Fibroblast of mammary gland (primary cell): ENCODE data around the gene FIBIN.
"Not testable (repeated sequence)": the region's sequence is repeated elsewhere in the genome, so short reads cannot be mapped to it uniquely, and the experiment has no call there.

Experiments used
- DNase-seq: peaks from one replicate; pipeline ENCODE4 v3.0.0-alpha.2; 2010; ENCODE audit warnings: low read depth
- H3K4me3 ChIP-seq: 2 replicates; pipeline ENCODE4 v1.5.1; 2011; ENCODE audit warnings: low read depth, mild to moderate bottlenecking, low read length, moderate library complexity; ENCODE audit not compliant: control insufficient read depth
- CTCF ChIP-seq: conservative IDR thresholded peaks from 2 replicates; pipeline ENCODE4 v1.5.1; 2011; ENCODE audit warnings: low read depth, low read length, inconsistent platforms; ENCODE audit not compliant: control insufficient read depth, insufficient read depth

FIBIN gene

GRCh38 chr11:26960281-26960680, 33.6 kb upstream of the FIBIN start:
- H3K4me3 ChIP-seq: no peak overlapping the region
- no peak for TF ChIP-seq CTCF
- DNase-seq: peak; percentile 78

- DNase-seq: peak; percentile 51
- no peak overlapping the region for H3K4me3 ChIP-seq
- TF ChIP-seq CTCF: no peak
These were observed 30.1 kb upstream of the FIBIN start for GRCh38 chr11:26963764-26964163.

- DNase-seq: no peak
- H3K4me3 ChIP-seq: no peak overlapping the region
These were observed 29.6 kb upstream of the FIBIN start for GRCh38 chr11:26964339-26964738.

GRCh38 chr11:26964847-26965485, 28.9 kb upstream of the FIBIN start:
- H3K4me3 ChIP-seq, DNase-seq: not testable (repeated sequence)

More at GRCh38 chr11:26964339-26964738, 29.6 kb upstream of the FIBIN start:
- TF ChIP-seq CTCF: no peak

- H3K4me3 ChIP-seq: no peak overlapping the region
- DNase-seq: peak; percentile 52
- TF ChIP-seq CTCF: no peak
These were observed 22.0 kb upstream of the FIBIN start for GRCh38 chr11:26971961-26972360.

GRCh38 chr11:26974069-26974783, 19.7 kb upstream of the FIBIN start:
- no peak overlapping the region for H3K4me3 ChIP-seq
- DNase-seq: peak; percentile 56
- no peak for TF ChIP-seq CTCF

GRCh38 chr11:26974996-26975395, 18.9 kb upstream of the FIBIN start:
- H3K4me3 ChIP-seq: no peak overlapping the region
- no peak for TF ChIP-seq CTCF
- no peak for DNase-seq
